Epidermal melanocyte (primary cell): ENCODE results near the gene PRAMEF13.
A peak's percentile ranks its signal among the peaks of the same experiment; 100 is the strongest.
"Not testable (repeated sequence)": the region's sequence is repeated elsewhere in the genome, so short reads cannot be mapped to it uniquely, and the experiment has no call there.

ENCODE experiments used
- DNase-seq: peaks from one replicate; pipeline ENCODE4 v3.0.0; 2011; ENCODE audit warnings: low spot score; ENCODE audit not compliant: insufficient read length

PRAMEF13 gene

GRCh38 chr1:13201309-13201708 is at the start of gene PRAMEF13:
TSS of gene PRAMEF13 (minus strand) at chr1:13201409. CDS start at chr1:13199589, 1,820 bp downstream.
- DNase-seq: not testable (repeated sequence)

GRCh38 chr1:13247122-13247521 is 45.9 kb upstream of the PRAMEF13 start:
- DNase-seq: not testable (repeated sequence)

GRCh38 chr1:13246554-13246871 is 45.3 kb upstream of the PRAMEF13 start:
- not testable (repeated sequence) for DNase-seq

- DNase-seq: not testable (repeated sequence)
These were observed 44.8 kb upstream of the PRAMEF13 start for GRCh38 chr1:13245841-13246553.

- DNase-seq: not testable (repeated sequence)
These were observed 42.5 kb upstream of the PRAMEF13 start for GRCh38 chr1:13243536-13244263.

- not testable (repeated sequence) for DNase-seq
These were observed 38.4 kb upstream of the PRAMEF13 start for GRCh38 chr1:13239633-13240032.

- DNase-seq: not testable (repeated sequence)
These were observed 36.4 kb upstream of the PRAMEF13 start for GRCh38 chr1:13237572-13237971.

GRCh38 chr1:13234057-13234456 is 32.8 kb upstream of the PRAMEF13 start:
- DNase-seq: not testable (repeated sequence)

GRCh38 chr1:13232056-13232455 is 30.8 kb upstream of the PRAMEF13 start:
- DNase-seq: not testable (repeated sequence)

- not testable (repeated sequence) for DNase-seq
These were observed 30.0 kb upstream of the PRAMEF13 start for GRCh38 chr1:13231061-13231750.

- peak; percentile 11 for DNase-seq
These were observed 29.4 kb upstream of the PRAMEF13 start for GRCh38 chr1:13230601-13231000.

GRCh38 chr1:13230096-13230495 is 28.9 kb upstream of the PRAMEF13 start:
- not testable (repeated sequence) for DNase-seq

GRCh38 chr1:13228343-13228781 is 27.2 kb upstream of the PRAMEF13 start:
- no peak for DNase-seq

GRCh38 chr1:13227271-13228055 is 26.3 kb upstream of the PRAMEF13 start:
- not testable (repeated sequence) for DNase-seq

GRCh38 chr1:13225675-13226204 is 24.5 kb upstream of the PRAMEF13 start, which contains the start of gene PRAMEF18:
TSS of gene PRAMEF18 (minus strand) at chr1:13226154. CDS start at chr1:13226106, 48 bp downstream.
- DNase-seq: not testable (repeated sequence)

- no peak for DNase-seq
These were observed 23.4 kb upstream of the PRAMEF13 start for GRCh38 chr1:13224480-13225060.

GRCh38 chr1:13222788-13223187 is 21.6 kb upstream of the PRAMEF13 start:
- DNase-seq: not testable (repeated sequence)

GRCh38 chr1:13219203-13219602 is 18.0 kb upstream of the PRAMEF13 start:
- DNase-seq: not testable (repeated sequence)

GRCh38 chr1:13216619-13217018 is 15.4 kb upstream of the PRAMEF13 start:
- not testable (repeated sequence) for DNase-seq

GRCh38 chr1:13208712-13209111 is 7.5 kb upstream of the PRAMEF13 start:
- not testable (repeated sequence) for DNase-seq
